IPS-11a (cell line): Measurements from ENCODE around the gene NUP43.
"Not testable (repeated sequence)": the region's sequence is repeated elsewhere in the genome, so short reads cannot be mapped to it uniquely, and the experiment has no call there.

ENCODE experiments used
- H3K4me3 ChIP-seq: one replicate; pipeline ENCODE4 v1.5.1; 2013; ENCODE audit warnings: low read depth, low read length, control low read depth

NUP43 gene

GRCh38 chr6:149746147-149746946 is at the start of gene NUP43:
NUP43 (minus strand) TSS chr6:149746529; CDS start chr6:149746495, 34 bp downstream.
- H3K4me3 ChIP-seq = peak within 1 kb of the TSS; percentile 97

DNA sequence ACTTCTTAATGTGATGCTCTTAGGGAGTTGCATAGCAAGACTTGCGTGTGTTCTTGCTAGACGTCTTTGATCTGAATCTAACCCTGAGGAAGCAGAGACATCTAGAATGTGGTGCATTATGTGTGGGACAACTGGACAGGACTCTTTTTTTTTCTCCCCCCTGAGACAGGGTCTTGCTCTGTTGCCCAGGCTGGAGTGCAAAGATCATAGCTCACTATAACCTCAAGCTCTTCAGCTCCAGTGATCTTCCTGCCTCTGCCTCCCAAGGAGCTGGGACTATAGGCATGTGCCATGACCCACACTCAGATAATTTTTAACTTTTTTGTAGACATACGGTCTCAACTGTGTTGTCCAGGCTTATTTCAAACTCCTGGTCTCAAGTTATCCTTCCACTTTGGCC is 37.2 kb upstream of the NUP43 start:
- no peak overlapping the region for H3K4me3 ChIP-seq

GRCh38 chr6:149782337-149782736 is 36.0 kb upstream of the NUP43 start:
- no peak overlapping the region for H3K4me3 ChIP-seq

DNA sequence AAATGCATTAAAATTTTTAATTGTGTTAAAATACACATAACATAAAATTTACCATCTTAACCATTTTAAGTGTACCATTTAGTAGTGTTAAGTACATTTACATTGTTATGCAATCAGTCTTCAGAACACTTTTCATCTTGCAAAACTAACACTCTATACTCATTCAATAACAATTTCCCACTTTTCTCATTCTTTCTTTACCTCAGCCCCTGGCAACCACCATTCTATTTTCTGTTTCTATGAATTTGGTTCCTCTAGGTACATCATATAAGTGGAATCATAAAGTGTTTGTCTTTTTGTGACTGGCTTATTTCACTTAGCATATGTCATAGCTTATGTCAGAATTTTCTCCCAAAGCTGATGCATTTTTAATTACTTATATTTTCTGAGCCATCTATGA is 35.4 kb upstream of the NUP43 start:
- H3K4me3 ChIP-seq = no peak overlapping the region

- H3K4me3 ChIP-seq = no peak overlapping the region
Measured at GRCh38 chr6:149779644-149779963, 33.3 kb upstream of the NUP43 start.

GRCh38 chr6:149777624-149778023 is 31.3 kb upstream of the NUP43 start:
- H3K4me3 ChIP-seq = no peak overlapping the region

GRCh38 chr6:149771925-149772324 is 25.6 kb upstream of the NUP43 start:
- H3K4me3 ChIP-seq = no peak overlapping the region

DNA sequence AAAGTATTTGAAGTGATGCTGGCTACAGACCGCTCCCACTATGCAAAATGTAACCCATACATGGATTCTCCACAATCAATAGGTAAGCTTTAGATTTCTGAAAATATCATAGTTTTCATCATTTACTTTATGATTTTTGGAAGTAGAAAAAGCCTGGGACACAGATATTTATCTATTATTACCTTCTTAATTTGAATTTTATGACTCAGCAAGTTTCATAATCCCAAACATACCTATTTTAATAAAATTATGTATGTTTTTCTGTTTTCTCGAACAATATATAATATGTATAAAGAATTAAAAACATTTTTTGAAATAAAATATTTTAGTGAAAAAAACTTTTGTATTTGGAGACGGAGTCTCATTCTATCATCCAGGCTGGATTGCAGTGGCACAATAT is 24.9 kb upstream of the NUP43 start:
- H3K4me3 ChIP-seq = no peak overlapping the region

DNA sequence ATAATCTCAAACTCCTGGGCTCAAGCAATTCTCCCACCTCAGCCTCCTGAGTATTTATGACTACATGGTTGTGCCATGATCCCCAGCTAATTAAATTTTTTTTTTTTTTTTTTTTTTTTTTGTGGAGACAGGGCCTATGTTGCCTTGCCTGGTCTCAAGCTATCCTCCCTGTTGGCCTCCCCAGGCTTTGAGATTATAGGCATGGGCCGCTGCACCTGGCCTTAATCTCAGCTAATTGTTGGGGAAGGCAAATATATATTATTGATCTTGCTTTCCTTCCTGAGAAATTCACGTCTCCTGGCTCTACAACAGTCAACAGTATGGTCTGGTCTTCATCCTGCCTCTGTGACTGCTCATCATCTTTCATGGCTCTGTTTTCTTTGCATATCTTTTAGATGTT is 23.3 kb upstream of the NUP43 start:
- H3K4me3 ChIP-seq = no peak overlapping the region

- no peak overlapping the region for H3K4me3 ChIP-seq
Measured at GRCh38 chr6:149766156-149766769, 19.9 kb upstream of the NUP43 start.

DNA sequence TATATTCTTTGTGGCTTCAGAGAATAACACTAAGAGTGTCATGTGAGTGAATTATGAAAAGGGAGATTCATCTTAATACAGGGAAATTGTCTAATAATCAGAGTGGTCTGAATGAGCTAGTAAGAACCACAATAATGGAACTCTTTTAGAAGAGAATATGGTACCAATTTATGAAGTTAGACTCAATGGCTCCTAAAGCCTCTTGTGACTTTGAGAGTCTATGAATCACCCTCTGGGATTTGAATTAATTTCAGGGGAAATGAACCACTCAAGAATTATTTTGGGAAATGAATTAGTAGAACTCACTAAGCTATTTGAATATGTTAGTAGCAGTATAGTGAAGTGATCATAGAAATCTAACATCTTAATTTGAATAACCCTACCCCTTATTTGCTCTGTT is 17.5 kb upstream of the NUP43 start:
- H3K4me3 ChIP-seq = no peak overlapping the region

DNA sequence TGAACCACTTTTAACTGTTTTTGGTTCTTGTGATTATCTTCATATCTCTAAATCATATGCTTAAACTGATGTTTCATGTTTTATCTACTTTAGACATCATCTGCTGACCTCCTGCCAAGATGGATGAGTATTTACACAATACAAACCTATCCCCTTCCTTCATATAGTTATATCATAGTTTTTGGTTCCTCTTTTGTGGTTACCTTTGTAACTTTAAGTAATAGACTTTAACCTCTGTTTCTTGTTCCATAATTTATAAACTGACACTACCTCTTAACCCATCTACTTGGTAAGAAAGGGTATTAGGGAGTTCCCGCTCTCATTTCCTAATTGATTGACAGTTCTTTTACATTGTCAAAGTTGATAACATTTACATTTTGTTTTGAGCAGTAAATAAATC is 15.1 kb upstream of the NUP43 start:
- H3K4me3 ChIP-seq = no peak overlapping the region

GRCh38 chr6:149756261-149756636 is 9.9 kb upstream of the NUP43 start:
- H3K4me3 ChIP-seq = no peak overlapping the region

DNA sequence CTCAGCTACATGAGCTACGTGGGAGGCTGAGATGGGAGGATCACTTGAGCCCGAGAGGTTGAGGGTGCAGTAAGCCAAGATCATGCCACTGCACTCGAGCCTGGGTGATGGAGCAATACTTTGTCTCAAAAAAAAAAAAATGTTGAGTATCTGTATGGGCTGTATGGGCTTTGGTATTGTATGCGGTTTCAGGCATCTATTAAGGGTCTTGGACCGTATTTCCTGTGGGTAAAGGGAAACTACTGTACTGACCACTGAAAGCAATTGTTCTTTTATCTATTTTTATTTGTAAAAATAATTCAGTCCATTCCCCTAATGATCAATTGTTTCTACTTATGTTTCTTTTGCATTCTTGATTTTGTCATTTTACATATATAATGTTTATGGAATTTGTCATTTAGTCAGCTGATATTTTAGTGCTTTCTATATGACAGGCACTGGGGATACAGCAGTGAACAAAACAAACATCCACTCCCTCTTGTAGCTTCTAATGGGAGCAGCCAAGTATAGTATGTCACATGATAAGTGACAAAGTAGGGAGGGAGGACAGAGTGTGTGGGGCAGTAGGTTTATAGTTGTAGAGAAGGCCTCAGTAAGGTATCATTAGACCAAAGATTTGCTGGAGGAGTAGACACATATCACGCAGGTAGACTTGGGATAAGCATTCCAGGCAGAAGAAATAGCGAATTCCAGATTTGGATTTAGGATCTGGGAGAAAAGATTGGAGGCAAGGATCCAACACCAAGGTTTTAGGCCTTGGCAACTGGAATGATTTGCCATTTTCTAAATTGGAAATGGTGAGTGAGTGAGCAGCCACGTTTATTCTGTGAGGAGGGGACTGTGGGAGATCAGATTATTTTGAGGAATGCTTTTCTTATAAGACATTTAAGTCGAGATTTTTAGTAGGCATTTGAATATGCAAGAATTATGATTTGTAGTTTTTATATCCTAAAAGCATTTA is 9.3 kb upstream of the NUP43 start:
- no peak overlapping the region for H3K4me3 ChIP-seq

- H3K4me3 ChIP-seq = no peak overlapping the region
Measured at GRCh38 chr6:149754548-149754947, 8.2 kb upstream of the NUP43 start.

- not testable (repeated sequence) for H3K4me3 ChIP-seq
Measured at GRCh38 chr6:149753374-149753637, 7.0 kb upstream of the NUP43 start.

- H3K4me3 ChIP-seq = no peak overlapping the region
Measured at GRCh38 chr6:149752600-149753373, 6.5 kb upstream of the NUP43 start.

- H3K4me3 ChIP-seq = not testable (repeated sequence)
Measured at GRCh38 chr6:149751920-149752319, 5.6 kb upstream of the NUP43 start.

DNA sequence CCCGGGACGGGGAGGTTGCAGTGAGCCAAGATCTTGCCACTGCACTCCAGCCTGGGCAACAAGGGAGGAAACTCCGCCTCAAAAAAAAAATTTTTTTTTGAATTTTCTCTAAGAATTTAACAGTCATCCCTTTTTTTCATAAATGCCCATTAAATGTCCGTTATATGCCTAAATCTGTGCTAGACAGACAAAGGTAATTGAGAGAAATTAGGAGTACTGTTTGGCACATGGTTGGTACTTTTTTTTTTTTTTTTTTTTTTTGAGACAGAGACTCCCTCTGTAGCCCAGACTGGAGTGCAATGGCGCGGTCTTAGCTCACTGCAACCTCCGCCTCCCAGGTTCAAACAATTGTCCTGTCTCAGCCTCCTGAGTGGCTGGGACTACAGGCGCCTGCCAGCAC is 4.9 kb upstream of the NUP43 start:
- H3K4me3 ChIP-seq = no peak overlapping the region

DNA sequence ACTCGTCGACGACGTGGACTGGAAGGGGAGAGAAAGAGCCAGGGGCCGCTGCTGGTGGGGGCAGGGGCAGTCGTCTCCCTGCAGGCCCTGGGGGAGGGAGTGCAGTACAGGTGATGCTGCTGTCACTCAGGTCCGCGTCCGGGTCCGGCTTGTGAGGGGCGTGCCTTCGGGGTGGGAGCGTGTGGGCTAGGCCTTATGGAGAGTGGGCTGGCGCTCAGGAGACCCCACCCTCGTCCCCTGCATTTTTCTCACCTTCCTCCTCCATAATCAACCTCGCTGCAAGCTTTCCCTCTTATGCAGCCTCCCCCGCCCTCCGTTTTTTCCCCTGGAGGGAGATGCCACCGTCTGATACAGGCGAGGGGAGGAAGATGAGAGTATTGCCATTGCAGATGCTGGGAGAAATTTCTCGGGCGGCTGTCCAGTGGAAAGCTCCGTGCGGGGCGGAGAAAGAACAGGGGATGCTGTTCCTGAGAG is 3.8 kb upstream of the NUP43 start:
- H3K4me3 ChIP-seq = peak overlapping the region; percentile 93

DNA sequence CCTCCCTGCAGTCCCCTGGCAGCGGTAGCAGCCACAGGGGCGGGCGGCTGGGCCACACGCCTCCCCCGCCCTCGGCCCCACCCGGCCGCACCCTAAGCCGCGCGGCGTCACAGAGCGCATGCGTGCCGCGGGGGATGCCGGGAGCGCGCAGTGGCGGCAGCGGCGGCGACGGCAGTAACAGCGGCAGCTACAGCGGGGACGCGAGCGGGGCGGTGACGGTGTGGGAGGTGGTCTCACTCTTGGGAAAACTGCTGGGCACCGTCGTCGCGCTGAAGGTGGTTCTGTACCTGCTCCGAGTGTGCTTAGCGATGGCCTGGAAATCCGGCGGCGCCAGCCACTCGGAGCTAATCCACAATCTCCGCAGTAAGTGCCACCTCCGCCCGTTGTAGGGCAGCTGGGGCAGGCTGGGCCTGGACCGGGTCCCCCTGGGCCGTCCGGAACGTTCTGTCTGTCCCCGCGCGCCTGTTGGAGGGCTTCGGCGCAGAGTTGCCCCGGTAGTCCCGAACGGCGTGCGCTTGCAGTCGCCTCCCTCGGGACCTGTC is 3.3 kb upstream of the NUP43 start, which contains the start of gene PCMT1:
PCMT1 (plus strand) TSS at position 148 of the 542 bp plus-strand sequence; CDS start at position 309, 161 bp downstream.
- H3K4me3 ChIP-seq = peak within 1 kb of the TSS; percentile 93
